ENCODE data around the gene STXBP5L. TPM values are rescaled to one million over a fixed set of nuclear protein-coding genes. Genes with fewer than 3 reads are reported as not detected.
"Not testable (repeated sequence)": the region's sequence is repeated elsewhere in the genome, so short reads cannot be mapped to it uniquely, and the experiment has no call there.

STXBP5L gene
- total RNA-seq, 1 donor from 2014 or later, result not detected

DNA sequence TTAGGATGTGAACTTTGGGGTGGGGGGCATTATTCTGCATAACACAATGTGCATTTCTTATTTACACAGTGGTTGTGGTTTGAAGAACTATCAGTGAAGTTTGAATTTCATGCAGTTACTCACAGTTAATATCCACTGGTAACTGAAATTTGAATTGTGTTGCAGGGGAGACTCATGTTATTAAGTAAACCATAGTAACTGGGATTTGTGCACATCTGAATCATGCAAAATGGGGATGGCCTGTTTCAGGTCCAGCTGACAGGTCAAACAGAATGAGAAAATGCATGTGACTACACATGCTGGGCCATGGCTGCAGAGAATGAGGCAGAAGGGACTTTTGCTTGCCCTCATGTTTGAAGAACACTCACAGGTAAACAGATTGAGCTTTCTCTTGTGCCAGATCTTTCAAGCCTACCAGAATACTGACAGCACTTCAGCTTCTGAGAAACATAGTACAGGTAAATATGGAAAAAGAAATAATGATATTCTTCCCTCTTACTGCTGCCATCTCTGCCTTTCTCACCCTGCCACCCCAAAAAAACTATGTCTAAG, 522.7 kb downstream of the STXBP5L start:
- no peaks in the 10 kb centered on the region for H3K9me3 ChIP-seq
- ATAC-seq, result no peak
- H3K4me3 ChIP-seq, result no peak overlapping the region
- DNase-seq, result no peak
- TF ChIP-seq, protein P1, sequence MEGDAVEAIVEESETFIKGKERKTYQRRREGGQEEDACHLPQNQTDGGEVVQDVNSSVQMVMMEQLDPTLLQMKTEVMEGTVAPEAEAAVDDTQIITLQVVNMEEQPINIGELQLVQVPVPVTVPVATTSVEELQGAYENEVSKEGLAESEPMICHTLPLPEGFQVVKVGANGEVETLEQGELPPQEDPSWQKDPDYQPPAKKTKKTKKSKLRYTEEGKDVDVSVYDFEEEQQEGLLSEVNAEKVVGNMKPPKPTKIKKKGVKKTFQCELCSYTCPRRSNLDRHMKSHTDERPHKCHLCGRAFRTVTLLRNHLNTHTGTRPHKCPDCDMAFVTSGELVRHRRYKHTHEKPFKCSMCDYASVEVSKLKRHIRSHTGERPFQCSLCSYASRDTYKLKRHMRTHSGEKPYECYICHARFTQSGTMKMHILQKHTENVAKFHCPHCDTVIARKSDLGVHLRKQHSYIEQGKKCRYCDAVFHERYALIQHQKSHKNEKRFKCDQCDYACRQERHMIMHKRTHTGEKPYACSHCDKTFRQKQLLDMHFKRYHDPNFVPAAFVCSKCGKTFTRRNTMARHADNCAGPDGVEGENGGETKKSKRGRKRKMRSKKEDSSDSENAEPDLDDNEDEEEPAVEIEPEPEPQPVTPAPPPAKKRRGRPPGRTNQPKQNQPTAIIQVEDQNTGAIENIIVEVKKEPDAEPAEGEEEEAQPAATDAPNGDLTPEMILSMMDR (IDR thresholded peaks at IDR 0.05), result no peak
- H3K27me3 ChIP-seq, result no peaks in the 10 kb centered on the region
- intact Hi-C loops (cut with DNase I), result no loop called here
- H3K27ac ChIP-seq, result no peak overlapping the region
- H3K4me1 ChIP-seq, result peaks cover 7% of the 10 kb centered on the region
- H3K36me3 ChIP-seq, result no peaks in the 10 kb centered on the region

DNA sequence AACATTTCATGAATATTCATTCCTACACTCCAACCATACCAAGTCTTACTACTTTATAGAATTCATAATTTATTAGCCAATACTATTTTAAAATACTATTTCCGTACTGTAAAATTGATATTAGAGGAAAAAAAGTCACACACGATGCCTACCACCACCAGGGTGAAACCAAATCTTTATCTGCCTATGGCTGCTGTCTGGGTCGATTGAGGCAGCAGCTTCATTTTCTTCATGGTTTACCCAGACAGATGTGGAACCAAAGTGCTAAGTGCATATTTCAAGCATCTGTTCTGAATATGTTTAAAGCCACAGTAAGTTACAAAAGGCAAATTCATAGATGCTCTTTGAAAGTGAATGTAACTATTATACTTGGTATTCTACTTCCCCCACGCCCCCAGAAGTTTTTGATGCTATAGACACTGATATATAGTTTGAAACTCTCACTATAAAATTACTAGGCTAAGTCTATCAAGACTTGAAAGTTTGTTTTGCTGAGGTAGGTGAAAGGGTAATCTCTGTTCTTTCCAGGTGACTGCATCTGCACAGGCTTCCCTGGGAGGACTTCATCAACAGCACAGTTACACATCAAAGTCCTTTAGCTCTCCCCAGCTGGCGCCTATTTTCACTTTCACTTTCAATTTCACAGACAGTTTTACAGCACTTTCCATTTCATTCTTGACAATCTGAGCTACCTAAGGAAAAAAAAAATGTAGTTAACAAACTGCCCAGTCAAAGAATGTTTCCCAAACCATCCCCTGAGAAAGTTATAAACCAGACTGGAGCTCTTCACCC, 523.9 kb downstream of the STXBP5L start:
- intact Hi-C loops (cut with DNase I), result no loop called here
- no peak overlapping the region for H3K27ac ChIP-seq

DNA sequence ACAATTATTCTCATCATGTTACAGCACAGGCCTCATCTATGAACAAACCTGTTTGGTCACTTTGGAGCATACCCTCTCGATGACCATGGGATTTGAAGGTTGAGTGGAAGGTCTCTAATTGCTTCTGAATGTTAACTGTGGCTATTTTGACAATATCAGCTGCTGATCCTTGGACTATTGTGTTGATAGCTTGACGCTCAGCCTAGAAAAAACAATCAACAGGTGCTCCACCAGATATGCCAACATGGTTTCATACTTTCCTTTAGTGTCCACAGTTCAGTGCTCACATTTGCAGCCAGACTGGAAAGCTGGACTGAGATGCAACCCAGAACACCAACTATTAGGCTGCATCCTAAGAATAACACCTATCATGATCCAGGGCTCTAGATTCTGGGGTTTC, 528.1 kb downstream of the STXBP5L start:
- no peaks in the 10 kb centered on the region for H3K36me3 ChIP-seq
- DNase-seq (no peak), ATAC-seq (no peak)
- H3K4me1 ChIP-seq, result peaks cover 7% of the 10 kb centered on the region
- TF ChIP-seq, protein P1 (IDR thresholded peaks at IDR 0.05), result no peak
- no peak overlapping the region for H3K4me3 ChIP-seq
- no peaks in the 10 kb centered on the region for H3K9me3 ChIP-seq
- no peaks in the 10 kb centered on the region for H3K27me3 ChIP-seq
- no peak overlapping the region for H3K27ac ChIP-seq
- intact Hi-C loops (cut with DNase I), result no loop called here

More for the DNA sequence above, 523.9 kb downstream of the STXBP5L start:
- TF ChIP-seq, protein P1 (IDR thresholded peaks at IDR 0.05), result no peak
- Histone ChIP-seq H3K36me3 (no peaks in the 10 kb centered on the region), H3K9me3 (no peaks in the 10 kb centered on the region), H3K27me3 (no peaks in the 10 kb centered on the region), H3K4me3 (peak overlapping the region; percentile 41), H3K4me1 (peaks cover 7% of the 10 kb centered on the region)
- ATAC-seq (peak; percentile 77), DNase-seq (no peak)

DNA sequence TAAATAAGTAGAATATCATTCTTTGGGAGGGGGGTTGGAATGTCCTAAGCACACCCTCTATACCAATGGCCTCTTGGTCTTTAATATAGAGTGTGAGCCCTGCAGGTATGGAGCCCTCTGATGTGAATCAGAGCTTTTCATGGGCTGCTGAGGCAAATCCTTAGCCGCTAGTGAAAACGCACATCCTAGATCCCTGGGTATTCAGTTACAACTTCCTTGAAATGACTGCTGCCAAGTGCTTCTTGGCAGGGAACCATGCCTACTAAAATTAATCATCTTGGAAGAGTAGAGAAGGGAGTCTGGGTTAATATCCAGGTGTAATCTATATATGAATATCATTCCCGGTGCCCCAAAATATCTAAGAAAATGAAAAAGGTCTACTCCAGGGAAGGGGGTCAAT, 528.6 kb downstream of the STXBP5L start:
- no peak for ATAC-seq
- DNase-seq, result no peak
- H3K27me3 ChIP-seq, result no peaks in the 10 kb centered on the region
- intact Hi-C loops (cut with DNase I), result no loop called here
- no peaks in the 10 kb centered on the region for H3K9me3 ChIP-seq
- no peak overlapping the region for H3K4me3 ChIP-seq
- TF ChIP-seq, protein P1 (IDR thresholded peaks at IDR 0.05), result no peak
- H3K36me3 ChIP-seq, result no peaks in the 10 kb centered on the region
- no peak overlapping the region for H3K27ac ChIP-seq
- H3K4me1 ChIP-seq, result peaks cover 3% of the 10 kb centered on the region

DNA sequence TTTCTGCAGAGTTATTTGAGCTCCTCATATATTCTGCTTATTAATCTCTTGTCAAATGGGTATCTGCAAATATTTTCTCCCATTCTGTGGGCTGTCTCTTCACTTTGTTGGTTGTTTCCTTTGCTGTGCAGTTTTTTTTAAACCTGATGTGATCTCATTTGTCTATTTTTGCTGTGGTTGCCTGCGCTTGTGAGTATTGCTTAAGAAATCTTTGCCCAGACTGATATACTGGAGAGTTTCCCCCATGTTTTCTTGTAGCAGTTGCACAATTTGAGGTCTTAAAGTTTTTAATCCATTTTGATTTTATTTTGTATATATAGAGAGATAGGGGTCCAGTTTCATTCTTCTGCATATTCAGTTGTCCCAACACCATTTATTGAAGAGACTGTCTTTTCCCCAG, 535.5 kb downstream of the STXBP5L start:
- no peaks in the 10 kb centered on the region for H3K27me3 ChIP-seq
- H3K9me3 ChIP-seq, result no peaks in the 10 kb centered on the region
- no peaks in the 10 kb centered on the region for H3K36me3 ChIP-seq
- H3K4me1 ChIP-seq, result no peaks in the 10 kb centered on the region
- intact Hi-C loops (cut with DNase I), result no loop called here
- no peak overlapping the region for H3K27ac ChIP-seq
- no peak overlapping the region for H3K4me3 ChIP-seq
- no peak for DNase-seq
- ATAC-seq, result no peak
- TF ChIP-seq, protein P1 (IDR thresholded peaks at IDR 0.05), result no peak

DNA sequence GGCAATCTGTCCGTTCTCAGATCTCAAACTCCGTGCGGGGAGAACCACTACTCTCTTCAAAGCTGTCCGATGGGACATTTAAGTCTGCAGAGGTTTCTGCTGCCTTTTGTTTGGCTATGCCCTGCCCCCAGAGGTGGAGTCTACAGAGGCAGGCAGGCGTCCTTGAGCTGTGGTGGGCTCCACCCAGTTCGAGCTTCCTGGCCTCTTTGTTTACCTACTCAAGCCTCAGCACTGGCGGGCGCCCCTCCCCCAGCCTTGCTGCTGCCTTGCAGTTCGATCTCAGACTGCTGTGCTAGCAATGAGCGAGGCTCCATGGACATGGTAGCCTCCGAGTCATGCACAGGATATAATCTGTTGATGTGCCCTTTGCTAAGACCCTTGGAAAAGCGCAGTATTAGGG, 543.7 kb downstream of the STXBP5L start:
- DNase-seq; intact Hi-C loops (cut with DNase I); H3K27me3 ChIP-seq; H3K4me1 ChIP-seq; H3K36me3 ChIP-seq; ATAC-seq; H3K4me3 ChIP-seq; H3K9me3 ChIP-seq; H3K27ac ChIP-seq: not testable (repeated sequence)

All from upper lobe of right lung (tissue), 1 donor.